ENCODE results near the gene MOV10.

GRCh38 chr1:112629256-112629655 lies 45.2 kb upstream of the MOV10 start:
- TF ChIP-seq POLR2AphosphoS5 (IDR thresholded peaks at IDR 0.05), result no peak
- no peak for TF ChIP-seq POLR2A (IDR thresholded peaks at IDR 0.05)
- TF ChIP-seq CTCF (IDR thresholded peaks at IDR 0.05), result no peak

Measured in transverse colon (tissue), 4 donors.